Neural progenitor cell (in vitro differentiated cells): ENCODE data around the gene TUBGCP3. TPM values are rescaled to one million over a fixed set of nuclear protein-coding genes. Genes with fewer than 3 reads are reported as not detected.

Experiments used
- DNase-seq: peaks from one replicate; pipeline ENCODE4 v3.0.0-alpha.2; 2016; ENCODE audit warnings: low spot score
- H2AFZ ChIP-seq: fragments of 200-600 bp; sonication (generic); replicated peaks from 2 replicates; pipeline ENCODE4 v1.6.1; 2016; ENCODE audit warnings: antibody characterized with exemption
- H3F3A ChIP-seq: fragments of 200-600 bp; sonication (generic); 2 replicates; pipeline ENCODE4 v1.6.1; 2016; ENCODE audit warnings: antibody characterized with exemption, low read depth
- H3K27ac ChIP-seq: fragments of 200-600 bp; sonication (generic); 2 replicates; pipeline ENCODE4 v1.5.1; 2016; ENCODE audit warnings: mild to moderate bottlenecking
- H3K27me3 ChIP-seq: fragments of 200-600 bp; sonication (generic); 2 replicates; pipeline ENCODE4 v1.6.1; 2016; ENCODE audit warnings: mild to moderate bottlenecking, moderate library complexity
- H3K36me3 ChIP-seq: fragments of 200-600 bp; sonication (generic); 2 replicates; pipeline ENCODE4 v1.5.1; 2016
- H3K4me1 ChIP-seq: fragments of 200-600 bp; sonication (generic); 2 replicates; pipeline ENCODE4 v1.6.1; 2016; ENCODE audit warnings: mixed run types
- H3K4me2 ChIP-seq: fragments of 200-600 bp; sonication (generic); 2 replicates; pipeline ENCODE4 v1.6.1; 2016
- H3K4me3 ChIP-seq: fragments of 200-600 bp; sonication (generic); 2 replicates; pipeline ENCODE4 v1.5.1; 2016
- H3K79me2 ChIP-seq: fragments of 200-600 bp; sonication (generic); 2 replicates; pipeline ENCODE4 v1.6.1; 2016; ENCODE audit warnings: low read depth
- H3K9ac ChIP-seq: fragments of 200-600 bp; sonication (generic); 2 replicates; pipeline ENCODE4 v1.6.1; 2016
- H3K9me3 ChIP-seq: fragments of 200-600 bp; sonication (generic); 2 replicates; pipeline ENCODE4 v1.5.1; 2016; ENCODE audit warnings: low read depth
- H4K20me1 ChIP-seq: fragments of 200-600 bp; sonication (generic); 2 replicates; pipeline ENCODE4 v1.6.1; 2016; ENCODE audit warnings: low read depth
- H3K27ac Mint-ChIP-seq: 3 replicates; pipeline ENCODE4 v1.8.0; 2021; ENCODE audit warnings: mixed read lengths
- H3K27me3 Mint-ChIP-seq: 2 replicates; pipeline ENCODE4 v1.8.0; 2022; ENCODE audit warnings: low read depth, mild to moderate bottlenecking, inconsistent platforms, moderate library complexity, mixed read lengths; ENCODE audit not compliant: insufficient read depth
- H3K36me3 Mint-ChIP-seq: 3 replicates; pipeline ENCODE4 v1.8.0; 2021; ENCODE audit warnings: mixed read lengths
- H3K4me1 Mint-ChIP-seq: 3 replicates; pipeline ENCODE4 v1.8.0; 2021; ENCODE audit warnings: mixed read lengths
- H3K4me3 Mint-ChIP-seq: 3 replicates; pipeline ENCODE4 v1.8.0; 2021; ENCODE audit warnings: mild to moderate bottlenecking, moderate library complexity, mixed read lengths
- H3K9me3 Mint-ChIP-seq: 3 replicates; pipeline ENCODE4 v1.8.0; 2020; ENCODE audit warnings: mixed read lengths
- CTCF ChIP-seq: fragments of 200-600 bp; sonication (generic); IDR thresholded peaks from 2 replicates; pipeline ENCODE4 v1.5.1; 2017; ENCODE audit warnings: antibody characterized with exemption, mild to moderate bottlenecking
- EZH2 ChIP-seq: fragments of 200-600 bp; sonication (generic); IDR thresholded peaks from 2 replicates; pipeline ENCODE4 v1.6.1; 2017; ENCODE audit warnings: antibody characterized with exemption, mild to moderate bottlenecking, moderate library complexity
- EZH2phosphoT487 ChIP-seq: fragments of 200-600 bp; sonication (generic); IDR thresholded peaks from 2 replicates; pipeline ENCODE4 v1.6.1; 2017; ENCODE audit warnings: antibody characterized with exemption
- total RNA-seq: library from RNA; depleted of rRNA; stranded (reverse); fragments of >200 nt; gene quantifications from 2 replicates; pipeline ENCODE4 v1.2.3, GENCODE V29; 2015; ENCODE audit warnings: low replicate concordance

TUBGCP3 gene
- total RNA-seq, 1 donor from 2014 or later = 33.6 TPM

GRCh38 chr13:112456138-112457056 is 131.6 kb downstream of the TUBGCP3 start:
- no peak overlapping the region for H3K9ac ChIP-seq
- no peak overlapping the region for H3K27ac ChIP-seq
- H3K79me2 ChIP-seq = no peaks in the 10 kb centered on the region
- TF ChIP-seq EZH2 (no peak), CTCF (no peak), EZH2phosphoT487 (no peak)
- H3K27me3 Mint-ChIP-seq = peaks cover 3% of the 10 kb centered on the region
- peaks cover 9% of the 10 kb centered on the region for H3K4me1 Mint-ChIP-seq
- H3K9me3 Mint-ChIP-seq = peaks cover 16% of the 10 kb centered on the region
- no peak overlapping the region for H3K4me3 Mint-ChIP-seq
- H3K4me3 ChIP-seq = no peak overlapping the region
- H3K27me3 ChIP-seq = no peaks in the 10 kb centered on the region
- H3K4me1 ChIP-seq = no peaks in the 10 kb centered on the region
- H3K36me3 ChIP-seq = no peaks in the 10 kb centered on the region
- H2AFZ ChIP-seq = no peak overlapping the region
- DNase-seq = no peak
- no peaks in the 10 kb centered on the region for H3K9me3 ChIP-seq
- H3F3A ChIP-seq = no peaks in the 10 kb centered on the region
- H3K36me3 Mint-ChIP-seq = no peaks in the 10 kb centered on the region
- no peaks in the 10 kb centered on the region for H4K20me1 ChIP-seq
- no peak overlapping the region for H3K4me2 ChIP-seq
- no peak overlapping the region for H3K27ac Mint-ChIP-seq

- H3K4me1 ChIP-seq = no peaks in the 10 kb centered on the region
These were observed 132.4 kb downstream of the TUBGCP3 start for GRCh38 chr13:112455476-112456059.

GRCh38 chr13:112454648-112455334 is 133.2 kb downstream of the TUBGCP3 start:
- Histone ChIP-seq H2AFZ (no peak overlapping the region), H4K20me1 (no peaks in the 10 kb centered on the region)
- H3K4me1 Mint-ChIP-seq = peaks cover 22% of the 10 kb centered on the region

More at GRCh38 chr13:112455476-112456059, 132.4 kb downstream of the TUBGCP3 start:
- no peak overlapping the region for H3K4me3 Mint-ChIP-seq
- TF ChIP-seq CTCF (no peak), EZH2 (no peak), EZH2phosphoT487 (no peak)
- Histone ChIP-seq H3F3A (no peaks in the 10 kb centered on the region), H3K4me3 (no peak overlapping the region), H3K9me3 (no peaks in the 10 kb centered on the region), H3K79me2 (no peaks in the 10 kb centered on the region), H3K4me2 (no peak overlapping the region), H3K9ac (no peak overlapping the region), H3K36me3 (no peaks in the 10 kb centered on the region), H3K27me3 (no peaks in the 10 kb centered on the region), H4K20me1 (no peaks in the 10 kb centered on the region), H2AFZ (no peak overlapping the region), H3K27ac (no peak overlapping the region)
- H3K36me3 Mint-ChIP-seq = no peaks in the 10 kb centered on the region
- DNase-seq = no peak
- H3K4me1 Mint-ChIP-seq = peaks cover 16% of the 10 kb centered on the region
- H3K27ac Mint-ChIP-seq = no peak overlapping the region
- peaks cover 10% of the 10 kb centered on the region for H3K9me3 Mint-ChIP-seq
- H3K27me3 Mint-ChIP-seq = peaks cover 3% of the 10 kb centered on the region

More at GRCh38 chr13:112454648-112455334, 133.2 kb downstream of the TUBGCP3 start:
- H3K4me3 ChIP-seq = no peak overlapping the region
- Mint-ChIP-seq H3K27me3 (peaks cover 6% of the 10 kb centered on the region), H3K9me3 (peaks cover 6% of the 10 kb centered on the region), H3K27ac (no peak overlapping the region), H3K4me3 (no peak overlapping the region), H3K36me3 (no peaks in the 10 kb centered on the region)
- H3K4me2 ChIP-seq = no peak overlapping the region
- H3K27ac ChIP-seq = no peak overlapping the region
- no peaks in the 10 kb centered on the region for H3K27me3 ChIP-seq
- no peaks in the 10 kb centered on the region for H3K79me2 ChIP-seq
- no peaks in the 10 kb centered on the region for H3K9me3 ChIP-seq
- H3F3A ChIP-seq = no peaks in the 10 kb centered on the region
- no peaks in the 10 kb centered on the region for H3K36me3 ChIP-seq
- H3K9ac ChIP-seq = no peak overlapping the region
- no peaks in the 10 kb centered on the region for H3K4me1 ChIP-seq
- no peak for TF ChIP-seq EZH2phosphoT487
- no peak for TF ChIP-seq EZH2
- TF ChIP-seq CTCF = no peak
- no peak for DNase-seq
